Measurements from ENCODE around the gene ELMO2.

ELMO2 gene

GRCh38 chr20:46406200-46406985, at the start of gene ELMO2:
Gene ELMO2, minus strand, starts transcription at chr20:46406615. Its CDS starts 12,133 bp downstream, at chr20:46394482.
- H3K4me3 ChIP-seq (ENCODE audit: low read length), result peak within 1 kb of the TSS; percentile 72
- TF ChIP-seq, protein P1, sequence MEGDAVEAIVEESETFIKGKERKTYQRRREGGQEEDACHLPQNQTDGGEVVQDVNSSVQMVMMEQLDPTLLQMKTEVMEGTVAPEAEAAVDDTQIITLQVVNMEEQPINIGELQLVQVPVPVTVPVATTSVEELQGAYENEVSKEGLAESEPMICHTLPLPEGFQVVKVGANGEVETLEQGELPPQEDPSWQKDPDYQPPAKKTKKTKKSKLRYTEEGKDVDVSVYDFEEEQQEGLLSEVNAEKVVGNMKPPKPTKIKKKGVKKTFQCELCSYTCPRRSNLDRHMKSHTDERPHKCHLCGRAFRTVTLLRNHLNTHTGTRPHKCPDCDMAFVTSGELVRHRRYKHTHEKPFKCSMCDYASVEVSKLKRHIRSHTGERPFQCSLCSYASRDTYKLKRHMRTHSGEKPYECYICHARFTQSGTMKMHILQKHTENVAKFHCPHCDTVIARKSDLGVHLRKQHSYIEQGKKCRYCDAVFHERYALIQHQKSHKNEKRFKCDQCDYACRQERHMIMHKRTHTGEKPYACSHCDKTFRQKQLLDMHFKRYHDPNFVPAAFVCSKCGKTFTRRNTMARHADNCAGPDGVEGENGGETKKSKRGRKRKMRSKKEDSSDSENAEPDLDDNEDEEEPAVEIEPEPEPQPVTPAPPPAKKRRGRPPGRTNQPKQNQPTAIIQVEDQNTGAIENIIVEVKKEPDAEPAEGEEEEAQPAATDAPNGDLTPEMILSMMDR (conservative IDR thresholded peaks at IDR 0.05; ENCODE audit: low read length), result no peak; the same call in 1 of the 2 replicates
- DNase-seq (ENCODE audit: low read depth), result peak; percentile 95

- no peak for DNase-seq (ENCODE audit: low read depth)
- no peak overlapping the region for H3K4me3 ChIP-seq (ENCODE audit: low read length)
- TF ChIP-seq, protein P1 (conservative IDR thresholded peaks at IDR 0.05; ENCODE audit: low read length), result no peak
These were observed 49.3 kb upstream of the ELMO2 start for GRCh38 chr20:46455729-46456128.

- no peak for DNase-seq (ENCODE audit: low read depth)
- TF ChIP-seq, protein P1 (conservative IDR thresholded peaks at IDR 0.05; ENCODE audit: low read length), result no peak
- H3K4me3 ChIP-seq (ENCODE audit: low read length), result no peak overlapping the region
These were observed 40.4 kb upstream of the ELMO2 start for GRCh38 chr20:46446851-46447250.

DNA sequence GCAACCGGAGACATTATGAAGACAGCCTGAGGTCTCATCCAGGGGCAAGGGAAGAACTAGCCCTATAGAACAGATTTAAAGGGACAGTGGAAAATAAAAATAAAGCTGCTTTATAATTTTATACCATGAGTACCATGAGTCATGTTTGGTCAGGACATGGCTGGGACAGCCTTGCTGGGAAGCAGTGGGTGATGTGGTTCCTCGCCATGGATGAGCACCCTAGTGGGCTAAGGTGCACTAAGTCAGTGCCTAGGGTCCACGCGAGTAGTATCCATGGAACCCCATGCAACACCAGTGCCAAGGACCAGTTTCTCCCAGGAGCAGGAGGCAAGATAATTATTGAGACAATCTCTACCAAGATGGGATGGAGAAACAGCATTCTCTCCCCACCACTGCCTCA, 33.4 kb upstream of the ELMO2 start:
- TF ChIP-seq, protein P1 (conservative IDR thresholded peaks at IDR 0.05; ENCODE audit: low read length), result no peak
- DNase-seq (ENCODE audit: low read depth), result no peak
- H3K4me3 ChIP-seq (ENCODE audit: low read length), result no peak overlapping the region

DNA sequence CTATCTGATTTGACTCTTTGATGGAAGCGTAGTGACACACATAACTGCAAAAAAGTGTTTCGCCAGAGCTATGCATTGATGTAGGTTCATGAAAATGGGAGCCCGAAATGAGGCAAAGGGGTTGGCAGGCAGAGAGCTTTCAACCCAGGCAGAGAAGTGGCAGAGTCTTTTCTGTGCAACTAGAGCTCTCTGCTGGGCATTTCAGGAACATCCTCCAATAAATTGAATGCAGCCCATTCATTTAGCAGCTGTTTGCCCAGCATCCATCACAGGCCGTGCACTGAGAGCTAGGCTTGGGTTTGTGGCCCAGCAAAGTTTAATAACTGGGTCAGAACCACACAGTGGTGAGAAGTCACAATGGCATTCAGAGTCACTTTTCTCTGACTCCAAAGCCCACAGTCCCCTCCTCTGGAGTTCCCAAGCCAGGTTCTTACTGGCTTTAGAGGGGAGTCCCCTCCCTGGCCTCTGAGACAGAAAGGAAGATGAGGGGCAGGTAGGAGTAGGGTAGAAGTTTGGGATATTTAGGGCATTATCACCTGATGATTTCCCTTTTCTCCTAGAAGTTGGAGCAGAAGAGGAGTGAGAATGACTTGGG, 31.8 kb upstream of the ELMO2 start:
- DNase-seq (ENCODE audit: low read depth), result peak; percentile 41
- TF ChIP-seq, protein P1 (conservative IDR thresholded peaks at IDR 0.05; ENCODE audit: low read length), result peak; percentile 58
- H3K4me3 ChIP-seq (ENCODE audit: low read length), result no peak overlapping the region

DNA sequence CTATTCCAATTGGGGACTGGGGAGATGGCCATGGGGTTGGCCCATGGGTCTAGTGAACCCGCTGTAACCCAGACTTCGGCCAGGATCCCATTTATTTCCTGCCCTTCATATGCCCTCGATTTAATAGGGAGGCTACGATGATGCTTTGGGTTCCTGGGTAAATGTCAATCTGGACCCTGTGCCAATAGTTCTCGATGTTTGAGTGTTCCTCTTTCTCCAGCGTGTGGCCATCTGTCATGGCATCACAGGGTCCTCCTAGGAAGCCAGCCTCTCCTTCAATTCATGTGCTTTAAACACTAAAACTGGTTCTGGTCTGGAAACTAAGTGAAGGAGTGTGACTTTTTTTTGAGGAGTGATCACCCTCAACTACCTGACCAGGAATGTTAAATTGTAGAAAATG, 28.7 kb upstream of the ELMO2 start:
- DNase-seq (ENCODE audit: low read depth), result no peak
- no peak overlapping the region for H3K4me3 ChIP-seq (ENCODE audit: low read length)
- TF ChIP-seq, protein P1 (conservative IDR thresholded peaks at IDR 0.05; ENCODE audit: low read length), result no peak

GRCh38 chr20:46434597-46434996, 28.2 kb upstream of the ELMO2 start:
- DNase-seq (ENCODE audit: low read depth), result no peak
- no peak overlapping the region for H3K4me3 ChIP-seq (ENCODE audit: low read length)
- TF ChIP-seq, protein P1 (conservative IDR thresholded peaks at IDR 0.05; ENCODE audit: low read length), result no peak

Data from AG10803 (cell line).